ENCODE data around the gene BMP6.
"Not testable (repeated sequence)": the region's sequence is repeated elsewhere in the genome, so short reads cannot be mapped to it uniquely, and the experiment has no call there.

BMP6 gene

GRCh38 chr6:7798751-7799150 lies 72.9 kb downstream of the BMP6 start:
- DNase-seq: no peak

- DNase-seq: no peak
These were observed 76.8 kb downstream of the BMP6 start for GRCh38 chr6:7802662-7803061.

- no peak for DNase-seq
These were observed 77.3 kb downstream of the BMP6 start for GRCh38 chr6:7803214-7803613.

- no peak for DNase-seq
These were observed 79.4 kb downstream of the BMP6 start for GRCh38 chr6:7805078-7805849.

GRCh38 chr6:7805850-7806214 lies 79.9 kb downstream of the BMP6 start:
- DNase-seq: no peak

GRCh38 chr6:7806711-7807110 lies 80.8 kb downstream of the BMP6 start:
- DNase-seq: no peak

GRCh38 chr6:7809346-7809745 lies 83.4 kb downstream of the BMP6 start:
- DNase-seq: no peak

GRCh38 chr6:7811441-7811840 lies 85.5 kb downstream of the BMP6 start:
- DNase-seq: no peak

GRCh38 chr6:7812623-7813022 lies 86.7 kb downstream of the BMP6 start:
- no peak for DNase-seq

GRCh38 chr6:7813193-7813592 lies 87.3 kb downstream of the BMP6 start:
- DNase-seq: no peak

GRCh38 chr6:7813704-7814103 lies 87.8 kb downstream of the BMP6 start:
- DNase-seq: no peak

GRCh38 chr6:7815716-7816115 lies 89.8 kb downstream of the BMP6 start:
- DNase-seq: no peak

GRCh38 chr6:7817184-7817583 lies 91.3 kb downstream of the BMP6 start:
- not testable (repeated sequence) for DNase-seq

- no peak for DNase-seq
These were observed 92.6 kb downstream of the BMP6 start for GRCh38 chr6:7818257-7819214.

GRCh38 chr6:7819431-7820015 lies 93.6 kb downstream of the BMP6 start:
- DNase-seq: no peak

- no peak for DNase-seq
These were observed 94.5 kb downstream of the BMP6 start for GRCh38 chr6:7820288-7820835.

GRCh38 chr6:7821426-7821825 lies 95.5 kb downstream of the BMP6 start:
- DNase-seq: no peak

GRCh38 chr6:7823552-7823951 lies 97.7 kb downstream of the BMP6 start:
- no peak for DNase-seq

GRCh38 chr6:7825986-7826385 lies 100.1 kb downstream of the BMP6 start:
- no peak for DNase-seq

- no peak for DNase-seq
These were observed 101.2 kb downstream of the BMP6 start for GRCh38 chr6:7827142-7827541.

GRCh38 chr6:7828124-7828523 lies 102.2 kb downstream of the BMP6 start:
- DNase-seq: no peak

GRCh38 chr6:7832904-7833750 lies 107.2 kb downstream of the BMP6 start:
- no peak for DNase-seq

- DNase-seq: no peak
These were observed 107.8 kb downstream of the BMP6 start for GRCh38 chr6:7833751-7834070.

Measured in stimulated activated CD4-positive, alpha-beta T cell treated with anti-CD3 and anti-CD28 coated beads, Interleukin-2, amount 100 ng/mL, for 24 hours (primary cell).